Omental fat pad (tissue), 4 donors: ENCODE data around the gene POLR1E. TPM values are rescaled to one million over a fixed set of nuclear protein-coding genes. Genes with fewer than 3 reads are reported as not detected.

ENCODE experiments used
- ATAC-seq: fragments of 150-250 bp; one replicate; pipeline ENCODE4 v1.9.1; 2016; ENCODE audit warnings: mild to moderate bottlenecking, moderate library complexity; ENCODE audit not compliant: low FRiP score
- DNase-seq: peaks from one replicate; pipeline ENCODE4 v3.0.0-alpha.2; 2019; ENCODE audit warnings: low spot score
- total RNA-seq, 4 donors: library from RNA; depleted of rRNA; stranded (reverse); fragments of >200 nt; gene quantifications; one replicate each; pipeline ENCODE4 v1.1.0, GENCODE V29; 2016
- TF ChIP-seq, protein P1 (sequence below), 3 donors: fragments of 450-650 bp; IDR thresholded peaks; one replicate each; pipeline ENCODE4 v1.5.1; 2016 to 2017; ENCODE audit warnings: antibody characterized with exemption in 3 of 3, mild to moderate bottlenecking in 3 of 3, moderate library complexity in 2 of 3

Gene POLR1E
- total RNA-seq, 4 donors from 2014 or later = 23.6 to 59.1 (median 41.6) TPM

- TF ChIP-seq, protein P1, sequence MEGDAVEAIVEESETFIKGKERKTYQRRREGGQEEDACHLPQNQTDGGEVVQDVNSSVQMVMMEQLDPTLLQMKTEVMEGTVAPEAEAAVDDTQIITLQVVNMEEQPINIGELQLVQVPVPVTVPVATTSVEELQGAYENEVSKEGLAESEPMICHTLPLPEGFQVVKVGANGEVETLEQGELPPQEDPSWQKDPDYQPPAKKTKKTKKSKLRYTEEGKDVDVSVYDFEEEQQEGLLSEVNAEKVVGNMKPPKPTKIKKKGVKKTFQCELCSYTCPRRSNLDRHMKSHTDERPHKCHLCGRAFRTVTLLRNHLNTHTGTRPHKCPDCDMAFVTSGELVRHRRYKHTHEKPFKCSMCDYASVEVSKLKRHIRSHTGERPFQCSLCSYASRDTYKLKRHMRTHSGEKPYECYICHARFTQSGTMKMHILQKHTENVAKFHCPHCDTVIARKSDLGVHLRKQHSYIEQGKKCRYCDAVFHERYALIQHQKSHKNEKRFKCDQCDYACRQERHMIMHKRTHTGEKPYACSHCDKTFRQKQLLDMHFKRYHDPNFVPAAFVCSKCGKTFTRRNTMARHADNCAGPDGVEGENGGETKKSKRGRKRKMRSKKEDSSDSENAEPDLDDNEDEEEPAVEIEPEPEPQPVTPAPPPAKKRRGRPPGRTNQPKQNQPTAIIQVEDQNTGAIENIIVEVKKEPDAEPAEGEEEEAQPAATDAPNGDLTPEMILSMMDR (IDR thresholded peaks at IDR 0.05) = no peak
- ATAC-seq (no peak), DNase-seq (no peak)
These were observed 53.9 kb downstream of the POLR1E start for GRCh38 chr9:37539634-37540033.

GRCh38 chr9:37540634-37541033 is 54.9 kb downstream of the POLR1E start:
- TF ChIP-seq, protein P1 (IDR thresholded peaks at IDR 0.05) = no peak
- DNase-seq (no peak), ATAC-seq (no peak)

DNA sequence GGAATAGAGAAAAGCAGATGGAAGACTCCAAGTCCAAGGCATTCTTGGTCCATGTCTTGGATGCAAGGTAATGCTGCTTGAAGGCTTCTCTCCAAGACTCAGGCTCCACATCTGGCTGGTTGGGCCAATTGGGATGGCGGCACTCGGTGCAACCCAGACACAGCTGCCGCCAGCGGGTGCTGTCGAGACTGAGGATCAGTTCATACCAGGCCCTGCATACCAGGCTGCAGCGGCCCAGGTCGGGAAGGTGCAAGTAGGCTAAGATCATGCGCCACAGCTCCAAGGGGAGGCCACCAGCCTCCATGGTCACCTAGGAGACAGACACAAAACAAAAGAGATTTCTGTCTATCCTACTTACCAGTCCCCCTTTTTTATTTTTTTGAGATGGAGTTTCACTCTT is 55.7 kb downstream of the POLR1E start:
- TF ChIP-seq, protein P1 (IDR thresholded peaks at IDR 0.05) = no peak
- DNase-seq (no peak), ATAC-seq (no peak)

DNA sequence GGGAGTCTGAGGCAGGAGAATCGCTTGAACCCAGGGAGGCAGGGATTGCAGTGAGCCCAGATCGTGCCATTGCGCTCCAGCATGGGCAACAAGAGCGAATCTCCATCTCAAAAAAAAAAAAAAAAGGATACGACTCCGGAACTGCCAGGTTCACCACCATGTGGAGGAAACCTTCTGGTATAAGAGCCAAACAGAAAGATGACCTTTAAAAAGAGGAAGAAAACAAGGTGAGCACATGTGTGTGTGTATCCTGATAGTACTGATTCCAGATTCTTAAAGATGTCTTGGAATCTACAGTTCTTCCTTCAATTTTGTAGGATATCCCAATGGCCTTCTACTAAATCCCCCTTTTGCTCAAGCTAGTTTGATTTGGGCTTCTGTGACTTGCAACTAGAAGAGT is 56.7 kb downstream of the POLR1E start:
- ATAC-seq = no peak

DNA sequence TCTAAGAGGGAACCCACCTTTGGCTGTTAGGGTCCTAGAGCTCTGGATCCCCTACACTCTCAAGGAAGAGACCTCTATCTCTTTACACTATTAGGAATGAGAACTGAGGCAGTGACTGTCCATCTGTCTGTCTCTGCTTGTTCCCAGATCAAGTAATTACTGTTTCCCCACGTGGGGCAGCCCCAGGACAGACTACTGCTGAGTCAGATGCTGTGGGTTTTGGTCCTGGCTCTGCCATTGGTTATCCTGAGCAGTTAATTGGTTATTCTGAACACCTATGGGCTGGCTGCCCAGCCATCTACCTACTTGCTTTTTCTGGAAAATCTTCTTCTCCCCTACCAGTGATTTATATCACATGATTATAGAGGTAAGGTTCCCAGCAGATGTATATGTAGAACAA is 57.1 kb downstream of the POLR1E start:
- ATAC-seq (no peak), DNase-seq (no peak)
- TF ChIP-seq, protein P1 (IDR thresholded peaks at IDR 0.05) = no peak

More for the DNA sequence above, 56.7 kb downstream of the POLR1E start:
- TF ChIP-seq, protein P1 (IDR thresholded peaks at IDR 0.05) = no peak
- DNase-seq = no peak

GRCh38 chr9:37543468-37543867 is 57.7 kb downstream of the POLR1E start:
- TF ChIP-seq, protein P1 (IDR thresholded peaks at IDR 0.05) = no peak
- no peak for ATAC-seq
- no peak for DNase-seq

- DNase-seq = no peak
These were observed 61.7 kb downstream of the POLR1E start for GRCh38 chr9:37547328-37547878.

More at GRCh38 chr9:37547328-37547878, 61.7 kb downstream of the POLR1E start:
- TF ChIP-seq, protein P1 (IDR thresholded peaks at IDR 0.05) = no peak
- ATAC-seq = no peak
